GM12865 (cell line): ENCODE results near the gene CDH20.

Experiments
- DNase-seq: peaks from one replicate; pipeline ENCODE4 v3.0.0; 2010; ENCODE audit warnings: low read depth
- H3K4me3 ChIP-seq: 2 replicates; pipeline ENCODE4 v1.5.1; 2011; ENCODE audit warnings: mild to moderate bottlenecking, low read depth, low read length, control low read depth
- TF ChIP-seq, protein P1 (sequence below): IDR thresholded peaks from 2 replicates; pipeline ENCODE4 v1.5.1; 2011; ENCODE audit warnings: low read length, control low read depth, low read depth, inconsistent platforms; ENCODE audit not compliant: insufficient read depth; ENCODE audit errors: missing control alignments

Gene CDH20

DNA sequence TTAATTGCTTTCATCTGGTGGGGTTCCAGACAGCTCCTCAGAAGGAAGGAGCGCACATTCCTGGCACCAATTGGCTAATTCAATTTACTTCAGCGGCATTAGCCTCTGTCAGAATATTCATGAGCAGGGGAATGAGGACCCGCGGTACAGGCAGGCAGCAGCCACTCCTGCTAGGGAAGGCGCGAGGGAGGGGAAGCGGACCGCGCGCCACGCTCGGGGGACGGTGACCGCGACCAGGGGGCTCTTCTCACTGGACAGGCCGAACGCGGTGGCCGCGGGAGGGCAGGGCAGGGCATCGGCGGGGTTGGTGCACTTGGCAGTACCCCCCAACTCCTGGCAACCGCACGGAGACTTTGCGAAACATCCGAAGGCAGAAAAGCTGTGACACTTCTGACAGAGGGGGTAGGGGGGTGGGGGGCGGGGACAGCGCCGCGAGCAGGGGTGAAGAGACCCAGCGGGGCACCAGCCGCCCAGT lies at the start of gene CDH20:
CDH20 (plus strand) TSS at position 160 of the 475 bp plus-strand sequence.
- TF ChIP-seq, protein P1, sequence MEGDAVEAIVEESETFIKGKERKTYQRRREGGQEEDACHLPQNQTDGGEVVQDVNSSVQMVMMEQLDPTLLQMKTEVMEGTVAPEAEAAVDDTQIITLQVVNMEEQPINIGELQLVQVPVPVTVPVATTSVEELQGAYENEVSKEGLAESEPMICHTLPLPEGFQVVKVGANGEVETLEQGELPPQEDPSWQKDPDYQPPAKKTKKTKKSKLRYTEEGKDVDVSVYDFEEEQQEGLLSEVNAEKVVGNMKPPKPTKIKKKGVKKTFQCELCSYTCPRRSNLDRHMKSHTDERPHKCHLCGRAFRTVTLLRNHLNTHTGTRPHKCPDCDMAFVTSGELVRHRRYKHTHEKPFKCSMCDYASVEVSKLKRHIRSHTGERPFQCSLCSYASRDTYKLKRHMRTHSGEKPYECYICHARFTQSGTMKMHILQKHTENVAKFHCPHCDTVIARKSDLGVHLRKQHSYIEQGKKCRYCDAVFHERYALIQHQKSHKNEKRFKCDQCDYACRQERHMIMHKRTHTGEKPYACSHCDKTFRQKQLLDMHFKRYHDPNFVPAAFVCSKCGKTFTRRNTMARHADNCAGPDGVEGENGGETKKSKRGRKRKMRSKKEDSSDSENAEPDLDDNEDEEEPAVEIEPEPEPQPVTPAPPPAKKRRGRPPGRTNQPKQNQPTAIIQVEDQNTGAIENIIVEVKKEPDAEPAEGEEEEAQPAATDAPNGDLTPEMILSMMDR: no peak
- H3K4me3 ChIP-seq: no peak within 1 kb of the TSS

DNA sequence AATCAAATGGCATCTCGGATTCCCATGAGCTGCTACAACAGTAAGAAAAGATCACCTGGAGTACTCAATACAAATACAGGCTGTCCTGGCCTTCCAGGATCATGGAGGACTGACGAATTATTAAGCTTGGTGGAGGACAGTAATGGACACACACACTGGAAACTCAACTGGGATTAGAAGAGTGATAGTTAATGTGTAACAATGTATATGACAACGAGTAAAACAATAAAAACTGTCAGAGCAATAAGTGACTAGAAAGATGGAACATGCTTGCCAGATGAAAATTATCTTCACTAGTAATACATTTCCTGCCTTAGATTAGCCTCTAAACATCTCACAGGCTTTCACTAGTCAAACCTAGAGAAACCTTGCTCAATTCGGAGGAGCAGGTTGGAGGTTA lies 49.2 kb upstream of the CDH20 start:
- TF ChIP-seq, protein P1: no peak
- H3K4me3 ChIP-seq: no peak overlapping the region
- DNase-seq: no peak

More for the DNA sequence above, at the start of gene CDH20:
- no peak for DNase-seq

DNA sequence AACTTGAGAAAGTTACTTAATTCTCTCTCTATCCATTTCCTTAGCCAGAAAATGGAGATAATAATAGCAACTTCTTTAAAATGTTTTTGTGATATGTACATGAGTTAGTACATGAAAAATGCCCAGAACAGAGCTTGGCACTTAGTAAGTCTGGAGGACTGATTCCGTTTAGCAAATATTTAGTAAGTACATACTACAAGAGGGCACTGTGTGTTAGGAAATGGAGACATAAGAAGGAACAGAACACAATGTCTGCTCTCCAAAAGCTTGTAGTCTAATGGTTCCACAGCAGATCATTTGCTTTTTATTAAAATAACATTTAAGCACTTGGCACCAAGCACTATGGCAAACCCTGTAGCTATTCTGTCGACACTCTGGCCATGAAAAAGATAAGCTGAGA lies 47.5 kb upstream of the CDH20 start:
- no peak for DNase-seq
- TF ChIP-seq, protein P1: no peak

DNA sequence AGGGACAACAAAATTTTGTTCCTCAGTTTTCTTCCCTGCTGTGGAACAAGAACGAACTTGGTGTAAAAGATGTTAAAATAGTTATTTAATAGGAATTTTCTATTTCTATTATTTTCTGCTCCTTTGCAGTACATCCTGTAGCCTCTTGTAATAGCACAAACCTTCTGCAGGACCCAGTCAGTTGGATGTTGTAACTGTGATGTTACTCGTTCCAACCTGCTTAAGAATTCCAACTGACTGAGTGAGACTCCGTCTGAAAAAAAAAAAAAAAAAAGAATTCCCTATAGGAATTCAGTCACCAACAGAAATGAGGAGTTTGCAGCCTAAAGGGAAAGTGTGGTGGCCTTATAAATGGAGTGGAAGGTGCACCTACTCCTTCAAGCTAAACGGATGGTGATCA lies 46.4 kb upstream of the CDH20 start:
- no peak for DNase-seq
- TF ChIP-seq, protein P1: no peak
- no peak overlapping the region for H3K4me3 ChIP-seq

More for the DNA sequence above, 47.5 kb upstream of the CDH20 start:
- no peak overlapping the region for H3K4me3 ChIP-seq

DNA sequence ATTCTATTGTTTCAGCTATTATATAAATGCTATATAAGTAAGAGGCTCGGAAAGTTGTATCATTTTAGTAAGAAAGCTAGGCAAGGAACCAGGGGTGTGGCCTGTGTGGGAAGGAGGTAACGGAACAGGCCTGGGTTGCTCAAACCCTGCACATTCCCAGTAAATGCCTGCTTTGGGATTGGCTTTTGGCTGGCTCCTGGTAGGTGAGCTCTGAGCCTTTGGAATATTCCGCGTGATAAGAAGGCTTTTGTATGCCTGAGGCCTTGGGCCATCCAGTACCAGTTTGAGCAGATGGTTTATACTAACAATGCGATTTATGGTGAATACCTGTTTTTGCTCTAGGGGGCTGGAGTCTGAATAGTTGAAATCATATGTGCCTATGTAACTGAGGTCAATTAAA lies 42.6 kb upstream of the CDH20 start:
- TF ChIP-seq, protein P1: no peak
- DNase-seq: no peak
- H3K4me3 ChIP-seq: no peak overlapping the region

DNA sequence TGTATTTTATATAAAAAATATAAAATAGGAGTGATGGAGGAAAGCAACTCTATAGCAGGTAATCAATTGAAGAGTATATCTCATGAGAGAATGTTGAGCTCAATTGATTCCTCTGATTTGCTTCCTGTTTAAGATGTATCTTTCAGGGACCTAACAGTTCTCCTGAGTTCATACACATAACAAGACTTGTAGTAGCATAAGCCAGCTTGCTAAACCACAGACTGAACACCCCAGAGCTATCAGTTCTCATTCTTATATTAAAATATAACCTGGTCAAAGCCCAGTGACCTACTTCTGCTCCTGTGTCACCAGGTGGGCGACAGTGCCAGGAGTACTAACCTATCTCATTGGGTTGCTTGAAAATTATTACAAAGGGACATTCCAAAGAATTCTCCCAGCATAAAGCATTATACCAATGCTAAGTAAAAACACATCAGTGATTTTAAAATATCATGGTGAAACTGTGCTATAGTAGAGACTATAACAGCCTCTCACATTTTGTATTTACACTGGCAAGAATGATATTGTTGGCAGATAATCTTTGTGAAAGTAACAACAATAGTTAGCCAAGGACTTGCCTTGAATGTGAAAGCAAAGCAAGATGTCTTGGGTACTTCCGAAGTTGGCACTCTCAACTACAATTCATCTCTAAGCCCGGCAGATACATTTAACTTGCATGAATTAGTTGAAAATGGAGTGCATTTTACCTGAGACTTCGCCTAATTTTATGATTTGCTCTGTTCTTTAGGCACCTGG lies 40.8 kb upstream of the CDH20 start:
- DNase-seq: no peak
- H3K4me3 ChIP-seq: no peak overlapping the region
- TF ChIP-seq, protein P1: no peak

DNA sequence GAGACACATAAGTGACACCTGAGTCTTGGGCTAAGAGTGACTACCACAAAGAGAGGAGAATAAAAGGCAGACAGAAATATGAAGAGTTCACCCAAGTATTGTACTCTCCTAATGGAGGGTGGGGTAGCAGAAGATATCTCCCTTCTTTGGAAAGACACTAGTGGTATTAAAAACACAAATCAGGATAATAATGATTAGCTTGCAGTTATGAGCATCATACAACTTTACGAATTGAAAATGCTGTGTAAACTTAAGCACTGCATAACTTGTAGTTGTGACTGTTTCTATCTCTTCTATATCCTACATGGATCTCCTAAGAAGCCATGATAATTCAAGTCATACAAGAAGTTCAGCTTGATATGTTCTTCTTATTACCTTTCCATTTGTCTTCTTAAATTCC lies 38.1 kb upstream of the CDH20 start:
- TF ChIP-seq, protein P1: no peak
- no peak overlapping the region for H3K4me3 ChIP-seq
- DNase-seq: no peak
